Tibial artery (tissue), 4 donors: ENCODE measurements around the gene KLHDC8B.
A peak's percentile ranks its signal among the peaks of the same experiment; 100 is the strongest.

Experiments
- DNase-seq, 2 donors: peaks; one replicate each; pipeline ENCODE4 v3.0.0-alpha.2; 2019
- H3K27ac ChIP-seq, 2 donors: fragments of 200-600 bp; sonication (generic) in 1 of 2; 1 replicate in 1 of 2; 2 replicates in 1 of 2; pipeline ENCODE4 v1.5.1; 2018 to 2019; ENCODE audit warnings: mild to moderate bottlenecking in 1 of 2
- H3K27me3 ChIP-seq, 2 donors: fragments of 200-600 bp; sonication (generic) in 1 of 2; one replicate each; pipeline versions ENCODE4 v1.5.1 to v1.6.0; 2016 to 2019
- H3K36me3 ChIP-seq, 3 donors: fragments of 200-600 bp; sonication (generic) in 2 of 3; one replicate each; pipeline ENCODE4 v1.5.1; 2016 to 2019; ENCODE audit warnings: mild to moderate bottlenecking in 2 of 3
- H3K4me1 ChIP-seq, 4 donors: fragments of 200-600 bp; sonication (generic) in 2 of 4; 1 replicate in 3 of 4; 2 replicates in 1 of 4; pipeline ENCODE4 v1.5.1; 2016 to 2019
- H3K4me3 ChIP-seq, 2 donors: fragments of 200-600 bp; sonication (generic) in 1 of 2; 1 replicate in 1 of 2; 2 replicates in 1 of 2; pipeline ENCODE4 v1.5.1; 2018 to 2019; ENCODE audit warnings: mild to moderate bottlenecking in 2 of 2
- H3K9me3 ChIP-seq, 3 donors: fragments of 200-600 bp; sonication (generic) in 1 of 3; one replicate each; pipeline ENCODE4 v1.5.1; 2016 to 2019
- CTCF ChIP-seq, 2 experiments: fragments of 200-600 bp in 1 of 2; fragments of 450-650 bp in 1 of 2; IDR thresholded peaks; one replicate each; pipeline ENCODE4 v1.5.1; 2017 to 2019; ENCODE audit warnings: antibody characterized with exemption in 2 of 2, mild to moderate bottlenecking in 1 of 2, moderate library complexity in 1 of 2
- intact Hi-C: fragments of 100-400 bp; cut with DNase I; formaldehyde crosslinking; loops from one replicate; pipeline ENCODE4 v1.15.0; 2023; ENCODE audit warnings: low total_unique reads

The KLHDC8B gene

GRCh38 chr3:49148159-49148558 lies 23.2 kb upstream of the KLHDC8B start:
- H3K27me3 ChIP-seq, result no peaks in the 10 kb centered on the region
- H3K36me3 ChIP-seq, result no peaks in the 10 kb centered on the region
- no peak overlapping the region for H3K27ac ChIP-seq
- H3K4me3 ChIP-seq, result no peak overlapping the region
- H3K4me1 ChIP-seq, result no peaks in the 10 kb centered on the region
- TF ChIP-seq CTCF (IDR thresholded peaks at IDR 0.05), result no peak
- no peak for DNase-seq
- H3K9me3 ChIP-seq, result no peaks in the 10 kb centered on the region
- intact Hi-C loops, result no loop called here

- Histone ChIP-seq H3K36me3 (no peaks in the 10 kb centered on the region), H3K27me3 (no peaks in the 10 kb centered on the region), H3K27ac (no peak overlapping the region), H3K9me3 (no peaks in the 10 kb centered on the region), H3K4me3 (no peak overlapping the region), H3K4me1 (no peaks in the 10 kb centered on the region)
- intact Hi-C loops, result no loop called here
- TF ChIP-seq CTCF (IDR thresholded peaks at IDR 0.05), result no peak
- no peak for DNase-seq
Measured at GRCh38 chr3:49151610-49152009, 19.8 kb upstream of the KLHDC8B start.

- Histone ChIP-seq H3K4me3 (no peak overlapping the region), H3K9me3 (no peaks in the 10 kb centered on the region), H3K27ac (no peak overlapping the region), H3K36me3 (no peaks in the 10 kb centered on the region), H3K27me3 (no peaks in the 10 kb centered on the region), H3K4me1 (no peaks in the 10 kb centered on the region)
- TF ChIP-seq CTCF (IDR thresholded peaks at IDR 0.05), result no peak
- no peak for DNase-seq
- intact Hi-C loops, result no loop called here
Measured at GRCh38 chr3:49153349-49153912, 18.0 kb upstream of the KLHDC8B start.

- H3K27ac ChIP-seq, result no peak overlapping the region
- no peak for DNase-seq
- intact Hi-C loops, result no loop called here
Measured at GRCh38 chr3:49157289-49157688, 14.1 kb upstream of the KLHDC8B start.

GRCh38 chr3:49158103-49158709 lies 13.2 kb upstream of the KLHDC8B start:
- H3K36me3 ChIP-seq, result peaks cover under 1 to 21% (median 18%) of the 10 kb centered on the region in 3 donors
- H3K27ac ChIP-seq, result no peak overlapping the region
- no peaks in the 10 kb centered on the region for H3K9me3 ChIP-seq
- no peak overlapping the region for H3K4me3 ChIP-seq
- no peaks in the 10 kb centered on the region for H3K27me3 ChIP-seq
- TF ChIP-seq CTCF (IDR thresholded peaks at IDR 0.05), result peak; percentile 25 to 26
- no peaks in the 10 kb centered on the region for H3K4me1 ChIP-seq
- intact Hi-C loops, result no loop called here
- DNase-seq, result no peak

More at GRCh38 chr3:49157289-49157688, 14.1 kb upstream of the KLHDC8B start:
- no peaks in the 10 kb centered on the region for H3K4me1 ChIP-seq
- H3K4me3 ChIP-seq, result no peak overlapping the region
- peaks cover 0 to 12% (median 9%) of the 10 kb centered on the region in 3 donors for H3K36me3 ChIP-seq
- H3K27me3 ChIP-seq, result no peaks in the 10 kb centered on the region
- H3K9me3 ChIP-seq, result no peaks in the 10 kb centered on the region
- no peak for TF ChIP-seq CTCF (IDR thresholded peaks at IDR 0.05)
